Activated CD4-positive, alpha-beta T cell treated with anti-CD3 and anti-CD28 coated beads, Interleukin-2, amount 50 U/mL, for 48 hours (primary cell): ENCODE measurements around the gene PDE9A.

Source experiments
- DNase-seq, 2 experiments: peaks; one replicate each; pipeline ENCODE4 v3.0.0-alpha.2; 2020

The PDE9A gene

DNA sequence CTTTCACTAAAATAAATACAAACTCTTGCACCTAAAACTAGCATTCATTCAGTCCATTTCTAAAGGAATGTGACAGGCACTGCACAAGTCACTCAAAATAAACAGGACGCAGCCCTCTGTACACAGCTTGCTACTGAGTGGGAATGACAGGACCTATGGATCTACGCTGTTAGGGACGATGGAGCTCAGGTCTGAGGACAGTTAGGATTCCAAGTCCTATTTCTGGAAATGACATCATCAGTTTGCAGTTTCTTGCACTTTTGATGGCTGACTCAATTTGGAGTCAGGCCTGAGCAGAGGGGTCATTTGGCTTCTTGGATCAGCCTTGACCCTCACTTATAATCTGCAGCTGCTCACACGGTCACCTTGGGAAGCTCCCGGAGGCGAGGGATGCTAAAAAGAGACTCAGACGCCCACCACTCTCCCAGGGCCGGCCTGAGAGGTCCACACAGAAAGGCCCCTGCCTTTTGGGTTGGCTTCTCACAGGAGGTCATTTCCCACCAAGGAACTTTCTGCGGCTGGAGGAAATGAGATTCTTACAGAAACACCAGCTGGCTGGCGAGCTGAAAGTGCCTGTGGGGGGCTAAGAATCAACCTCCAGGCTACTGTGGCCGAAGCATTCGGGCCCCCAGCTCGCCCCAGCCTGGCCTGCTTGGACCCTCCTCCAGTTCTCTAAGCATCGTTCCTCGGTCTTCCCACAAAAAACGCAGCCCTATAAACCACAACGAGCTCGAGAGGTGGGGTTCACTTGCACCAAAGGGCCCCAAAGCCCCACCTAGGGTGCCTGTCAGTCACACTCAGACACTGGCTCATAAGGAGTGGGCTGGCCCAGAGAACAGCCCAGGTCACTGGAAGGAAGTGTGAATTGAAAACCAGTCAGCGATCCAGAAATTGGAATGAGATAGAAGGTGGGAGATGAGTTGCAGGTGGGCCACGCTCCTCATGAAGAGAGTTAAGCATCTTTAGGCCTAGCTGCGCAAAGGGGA is 8.9 kb upstream of the PDE9A start:
- DNase-seq: no peak

DNA sequence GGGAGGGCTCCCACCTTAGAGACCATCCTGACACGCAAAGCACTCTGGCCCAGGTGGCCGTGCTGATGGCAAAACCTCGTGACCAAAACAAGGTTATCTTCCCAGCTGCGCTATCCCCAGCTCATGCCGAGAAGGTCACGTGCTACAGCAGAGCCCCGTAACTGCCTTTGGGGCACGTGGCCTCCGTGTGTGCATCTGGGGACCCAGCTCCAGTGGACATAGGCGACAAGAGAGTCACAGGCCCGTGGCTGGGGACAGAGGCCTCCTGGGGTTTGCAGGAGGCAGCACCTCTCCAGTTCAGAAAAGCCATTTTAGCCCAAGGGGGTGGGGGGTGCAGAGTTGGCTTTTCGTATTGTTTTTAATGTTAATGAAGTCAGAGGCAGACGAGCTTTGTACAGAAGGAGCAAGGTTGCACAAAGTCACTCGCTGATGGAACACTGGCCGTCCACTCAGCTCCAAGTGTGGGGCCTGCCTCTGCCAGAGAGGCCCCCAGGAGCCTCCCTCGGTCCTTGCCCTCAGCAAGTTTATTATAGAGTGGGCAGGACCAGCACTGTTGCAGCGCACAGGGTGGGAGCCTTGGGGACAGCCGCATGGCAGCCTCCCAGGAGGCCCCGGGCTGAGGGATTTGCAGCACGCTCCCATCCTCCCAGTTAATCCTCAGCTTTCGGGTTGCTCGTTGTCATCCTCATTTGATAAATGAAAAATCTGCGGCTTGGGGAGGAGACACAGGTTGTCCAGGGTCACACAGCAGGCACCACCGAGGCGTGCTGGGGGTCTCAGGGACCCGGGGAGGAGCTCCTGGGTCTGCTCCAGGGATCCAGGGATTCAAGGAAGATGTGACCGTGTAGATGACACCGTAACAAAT is 8.0 kb upstream of the PDE9A start:
- DNase-seq: no peak

DNA sequence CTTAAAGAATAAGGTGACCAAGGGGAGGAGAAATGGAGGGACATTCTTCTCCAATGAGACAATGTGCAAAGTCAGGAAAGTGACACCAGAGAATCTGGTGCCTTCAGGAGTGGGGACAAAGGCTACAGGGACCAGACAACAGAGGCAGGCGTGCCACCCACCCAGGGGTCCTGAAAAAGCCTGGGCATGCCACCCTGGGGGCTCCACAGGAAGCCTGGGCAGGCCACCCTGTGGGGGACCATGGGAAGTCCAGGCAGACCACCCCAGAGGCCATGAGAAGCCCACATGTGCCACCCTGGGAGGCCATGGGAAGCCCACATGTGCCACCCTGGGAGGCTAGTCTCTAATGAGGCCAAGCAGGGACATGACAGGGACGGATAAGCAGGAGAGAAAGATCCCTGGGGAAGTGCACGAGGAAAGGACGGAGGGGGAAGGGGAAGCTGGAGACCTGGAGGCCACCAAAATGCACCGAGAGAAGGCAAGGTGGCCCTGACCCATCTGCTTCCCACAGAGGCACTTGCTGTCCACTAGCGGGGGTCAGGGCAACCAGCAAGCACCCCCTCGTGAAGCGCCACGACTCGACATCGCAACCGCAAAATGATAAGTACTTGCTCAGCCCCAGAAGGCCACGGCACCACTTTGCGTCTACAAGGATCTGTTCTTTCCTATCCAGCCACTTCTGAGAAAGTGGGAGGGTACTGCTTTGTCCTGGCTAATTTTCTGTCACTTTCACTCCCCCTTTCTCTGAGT is 7.2 kb upstream of the PDE9A start:
- DNase-seq: no peak

DNA sequence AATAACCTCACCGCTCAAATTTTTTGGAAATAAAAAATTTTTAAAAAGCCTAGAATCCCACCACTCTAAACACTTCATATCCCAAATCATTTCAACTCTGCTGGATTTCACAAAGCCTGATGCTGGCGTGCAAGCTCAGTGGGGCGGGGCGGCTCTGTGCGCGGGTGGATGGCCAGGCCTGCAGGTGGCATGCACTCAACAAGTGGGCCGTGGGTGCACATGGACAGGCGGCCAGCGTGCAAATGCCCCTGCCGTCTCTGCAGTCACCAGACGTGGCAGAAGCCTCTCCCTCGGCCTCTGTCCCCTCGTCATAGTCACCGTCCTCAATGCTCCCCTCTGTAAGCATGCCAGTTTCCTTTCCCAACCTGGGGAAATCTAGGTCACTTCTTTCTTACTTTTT is 6.6 kb upstream of the PDE9A start:
- no peak for DNase-seq

DNA sequence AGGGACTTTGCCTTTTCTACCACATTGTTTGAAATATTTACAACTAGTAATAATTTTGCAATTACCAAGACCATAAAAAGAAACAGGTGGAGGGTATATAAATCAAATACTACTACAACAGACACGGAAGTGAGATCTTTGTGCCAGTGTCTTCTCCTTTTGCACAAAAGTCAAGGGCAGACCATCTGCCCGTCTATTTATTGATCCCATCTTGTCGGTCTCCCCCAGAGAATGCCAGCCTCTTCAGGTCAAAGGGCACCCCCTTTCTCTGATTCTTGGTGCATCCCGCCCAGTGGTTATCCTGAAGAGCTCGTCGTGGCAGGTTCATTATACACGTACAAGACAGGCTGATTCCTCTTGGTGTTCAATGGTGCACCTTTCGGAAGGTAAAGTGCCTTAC is 4.8 kb upstream of the PDE9A start:
- no peak for DNase-seq

DNA sequence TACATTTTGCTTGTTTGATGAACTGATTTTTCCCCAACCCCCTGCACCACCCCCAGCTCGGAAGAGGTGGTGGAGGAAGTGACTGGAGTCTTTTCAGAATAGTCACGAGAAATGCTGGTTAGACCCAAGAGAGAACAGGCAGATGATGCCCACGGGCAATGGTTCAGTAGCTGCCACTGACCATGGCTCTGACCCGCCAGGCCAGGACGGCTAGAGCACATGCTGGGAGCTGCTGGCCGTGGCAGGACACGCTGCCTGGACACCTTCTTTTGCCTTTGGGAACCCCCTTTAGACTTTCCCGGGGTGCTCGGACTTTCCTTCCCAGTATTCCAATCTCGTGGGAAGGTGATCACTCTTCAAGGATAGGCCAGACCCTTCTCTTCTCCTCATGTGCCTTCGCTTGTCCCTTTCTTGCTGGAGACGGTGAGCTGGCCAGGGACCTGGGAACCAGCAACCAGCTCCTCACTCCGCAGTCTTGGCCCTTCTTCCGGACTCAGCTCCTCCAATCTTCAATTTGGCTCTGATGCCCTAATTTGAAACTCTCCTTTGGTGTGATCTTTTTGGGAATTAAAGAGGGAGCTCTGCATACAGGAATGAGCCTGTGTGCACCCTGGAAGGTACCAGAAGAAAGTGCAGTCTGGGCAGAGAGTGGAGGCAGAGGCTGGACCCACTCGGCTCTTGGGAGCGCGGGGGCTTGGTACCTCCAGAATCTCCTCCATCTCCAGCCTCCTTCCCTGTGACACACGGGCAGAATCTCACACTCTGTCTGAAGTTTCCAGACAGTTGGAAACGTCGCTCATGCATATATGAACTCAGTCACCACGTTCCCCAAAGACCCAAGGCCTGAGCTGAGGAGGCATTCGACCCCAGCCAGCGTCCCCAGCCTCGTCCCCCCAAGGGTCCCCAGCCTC is 4.0 kb upstream of the PDE9A start:
- DNase-seq: no peak

DNA sequence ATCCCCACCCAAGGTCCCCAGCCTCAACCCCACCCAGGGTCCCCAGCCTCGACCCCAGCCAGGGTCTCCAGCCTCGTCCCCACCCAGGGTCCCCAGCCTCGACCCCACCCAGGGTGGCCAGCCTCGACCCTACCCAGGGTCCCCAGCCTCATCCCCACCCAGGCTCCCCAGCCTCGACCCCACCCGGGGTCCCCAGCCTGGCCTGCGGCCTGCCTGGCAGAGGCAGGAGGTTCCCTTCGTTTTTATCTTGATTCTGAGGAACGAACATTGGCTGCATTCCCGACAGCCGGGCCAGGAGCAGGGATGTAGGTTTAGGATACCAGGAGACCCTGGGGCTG is 3.4 kb upstream of the PDE9A start:
- no peak for DNase-seq

DNA sequence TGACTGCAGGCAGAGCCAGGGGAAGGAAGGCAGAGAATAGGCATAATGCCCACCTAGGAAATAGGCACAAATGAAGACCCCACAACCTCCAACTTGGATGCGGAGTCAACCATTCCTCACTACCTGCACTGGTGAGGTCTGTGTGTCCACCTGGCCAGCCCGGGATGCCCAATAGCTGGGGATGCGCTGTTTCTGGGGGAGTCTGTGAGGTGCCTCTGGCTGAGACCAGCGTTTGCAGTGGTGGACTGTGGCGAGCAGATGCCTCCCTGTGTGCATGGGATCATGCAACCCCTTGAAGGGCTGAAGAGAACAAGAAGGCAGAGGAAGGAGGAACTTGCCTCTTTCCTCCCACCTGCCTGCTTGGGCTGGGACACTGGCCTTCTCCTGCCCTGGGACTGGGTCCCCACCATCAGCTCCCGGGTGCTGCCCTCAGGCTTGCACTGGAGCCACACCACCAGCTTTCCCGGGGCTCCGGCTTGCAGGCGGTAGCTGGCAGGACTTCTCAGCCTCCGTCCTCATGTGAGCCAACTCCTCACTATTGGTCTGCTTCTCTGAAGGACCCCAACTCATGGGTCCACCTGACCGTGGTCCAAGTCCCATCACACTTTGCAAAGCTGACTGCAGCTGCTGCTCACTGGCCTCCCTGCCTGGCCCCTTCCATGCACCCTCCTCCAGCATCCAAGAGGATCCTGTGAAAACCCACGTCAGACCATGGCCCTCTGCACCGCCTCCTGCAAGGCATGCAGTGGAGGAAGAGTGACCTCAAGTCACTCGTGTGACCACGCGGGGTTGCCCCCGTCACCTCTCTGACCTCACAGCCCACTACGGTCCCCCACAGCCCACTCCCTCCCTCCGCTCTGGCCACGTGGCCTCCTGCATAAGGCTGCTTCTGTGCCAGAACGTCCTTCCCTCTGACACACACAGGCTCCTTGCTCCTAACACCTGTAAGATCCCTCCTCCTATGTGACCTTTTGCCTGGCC is 2.7 kb upstream of the PDE9A start:
- no peak for DNase-seq

DNA sequence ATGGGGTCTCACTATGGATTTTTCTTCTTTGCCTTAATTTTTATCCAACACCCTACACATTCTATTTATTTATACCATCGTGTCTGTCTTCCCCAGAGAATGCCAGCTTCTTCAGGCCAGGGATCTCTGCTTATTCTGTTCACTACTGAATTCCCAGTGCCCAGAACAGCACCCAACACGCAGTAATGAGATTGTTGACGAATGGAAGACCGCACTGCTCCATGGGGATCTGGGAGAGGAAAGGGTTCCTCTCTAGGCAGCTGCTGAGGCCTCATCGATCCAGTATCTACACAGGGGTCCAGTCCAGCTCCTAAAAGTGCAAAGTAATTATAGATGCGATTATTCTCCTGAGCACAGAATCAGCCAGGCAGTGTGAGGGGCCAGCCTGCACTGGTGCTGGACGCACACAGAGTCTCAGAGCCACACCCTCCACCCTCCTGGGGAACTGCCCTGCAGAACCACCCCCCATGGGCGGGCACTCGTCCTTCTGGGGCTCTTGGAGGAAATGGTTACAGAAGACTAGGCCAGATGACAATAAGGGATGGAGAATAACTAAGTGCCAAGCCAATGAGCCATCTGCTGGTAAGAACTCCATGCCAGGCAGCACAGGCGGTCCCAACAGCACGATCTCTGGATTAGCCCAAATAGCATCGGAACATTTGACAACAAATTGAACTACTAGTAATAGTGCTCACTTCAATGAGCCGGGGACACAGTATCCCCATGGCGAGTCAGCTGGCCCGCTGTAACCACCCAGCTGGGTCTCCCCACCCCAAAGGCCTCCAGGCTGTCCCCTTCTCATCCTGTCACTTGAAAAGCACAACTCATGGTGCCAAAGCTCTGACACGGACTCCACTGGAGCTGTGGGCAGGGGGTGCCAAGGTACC is 1.7 kb upstream of the PDE9A start:
- no peak for DNase-seq

DNA sequence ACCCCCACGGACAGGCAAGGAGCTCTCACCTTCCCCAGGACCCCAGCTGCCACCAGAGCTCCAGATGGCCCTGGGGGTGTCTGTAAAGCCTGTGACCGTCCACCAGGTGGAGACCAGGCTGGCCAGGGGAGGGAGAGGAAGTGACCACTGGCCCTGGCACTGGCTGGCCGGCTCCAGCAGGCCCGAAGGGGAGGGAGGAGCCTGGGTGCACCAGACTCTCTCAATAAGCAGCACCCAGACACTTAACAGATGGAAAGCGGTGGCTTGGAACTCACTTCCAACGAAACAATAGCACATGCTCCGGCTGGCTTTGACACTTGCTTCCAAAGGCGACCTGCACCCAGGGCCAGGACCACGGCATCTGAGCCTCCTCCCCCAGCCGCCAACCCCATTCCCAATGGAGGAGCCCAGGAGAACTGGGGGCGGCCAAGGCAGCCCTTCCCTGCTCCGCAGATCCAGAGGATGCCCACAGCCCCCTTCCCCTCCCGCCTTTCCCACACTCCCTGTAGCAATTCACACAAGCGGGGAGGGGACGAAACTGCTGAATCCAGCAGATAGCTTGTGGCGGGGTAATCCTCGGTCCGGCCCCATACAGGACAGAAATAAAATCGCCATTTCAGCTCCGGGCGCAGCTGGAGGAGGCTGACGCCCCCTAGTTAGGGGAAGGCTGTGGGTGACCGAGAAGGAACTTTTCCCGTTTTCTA is 742 bp upstream of the PDE9A start:
- no peak for DNase-seq

DNA sequence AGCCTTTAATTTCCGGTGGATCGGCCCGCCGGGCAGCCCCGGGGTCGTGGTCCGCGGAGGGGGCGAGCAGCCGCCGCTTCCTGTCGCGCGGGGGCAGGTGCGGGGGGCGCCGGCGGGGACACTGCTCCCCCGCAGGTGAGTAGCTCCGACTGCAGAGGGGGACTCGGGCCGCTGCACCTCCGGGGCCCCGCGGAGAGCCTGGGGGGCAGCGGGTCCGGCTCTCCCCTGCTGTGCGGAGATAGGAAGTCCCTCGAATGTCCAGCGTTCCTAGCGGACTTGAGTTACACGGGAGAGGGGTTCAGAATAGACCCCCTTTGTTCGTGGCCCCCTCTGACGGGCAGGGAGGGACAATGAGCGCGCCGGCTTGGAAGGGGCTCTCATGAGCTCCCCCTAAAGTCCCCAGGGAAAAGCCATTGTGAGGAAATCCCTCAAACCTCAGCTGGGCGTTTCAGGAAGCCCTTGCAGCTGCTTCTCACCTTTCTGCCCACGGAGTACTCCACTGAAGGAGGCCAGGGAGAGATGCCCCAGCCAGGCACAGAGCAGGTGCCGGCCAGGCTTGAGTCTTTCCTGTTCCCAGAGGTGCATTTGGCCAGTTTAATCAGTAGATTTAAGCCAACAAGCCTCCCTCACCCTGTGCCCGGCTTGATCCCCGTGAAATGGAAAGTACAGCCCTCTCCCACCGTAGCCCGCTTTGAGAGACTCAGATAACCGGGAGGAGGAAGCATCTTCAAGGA is 925 bp downstream of the PDE9A start:
- DNase-seq: peak; percentile 13 to 25

DNA sequence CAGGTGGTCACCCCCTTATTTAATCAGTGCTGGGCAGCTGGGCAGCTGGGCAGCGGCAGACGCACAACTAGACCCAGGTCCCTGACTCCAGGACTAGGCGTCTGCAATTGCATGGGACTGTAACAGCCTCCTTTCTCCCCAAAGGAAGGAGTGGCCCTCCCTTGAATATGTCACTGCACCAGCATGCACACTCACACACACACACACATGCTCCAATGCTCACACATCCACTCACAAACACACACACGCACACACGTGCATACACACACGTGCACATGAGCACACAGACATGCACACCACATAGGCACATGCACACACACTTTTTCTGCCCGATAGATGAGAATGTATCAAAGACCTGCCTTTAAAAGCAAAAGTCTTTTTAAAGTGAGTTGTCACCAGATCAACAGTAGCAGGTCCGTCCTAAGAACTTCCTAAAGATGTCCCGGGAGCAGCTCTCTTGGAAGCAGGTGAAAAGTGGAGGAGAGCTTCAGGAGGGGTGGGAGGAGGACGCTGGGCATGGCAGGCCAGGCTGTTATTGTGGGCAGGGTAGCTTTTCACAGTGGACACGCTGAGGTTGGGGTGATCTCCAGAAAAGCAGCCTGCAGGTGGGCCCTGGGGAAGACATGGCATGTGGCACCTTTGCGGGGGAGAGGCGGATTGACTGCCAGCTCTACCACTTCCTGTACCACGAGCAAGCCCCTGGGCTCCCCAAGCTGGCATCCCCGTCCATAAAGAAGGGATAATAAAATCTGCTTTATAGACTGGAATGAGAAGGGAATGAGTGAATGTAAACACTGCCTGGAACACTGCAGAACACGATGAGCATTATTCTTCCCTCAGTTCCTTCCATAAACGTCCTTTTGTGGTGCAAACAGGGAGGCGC is 1.7 kb downstream of the PDE9A start:
- peak in 1 of 2 experiments; percentile 14 for DNase-seq

DNA sequence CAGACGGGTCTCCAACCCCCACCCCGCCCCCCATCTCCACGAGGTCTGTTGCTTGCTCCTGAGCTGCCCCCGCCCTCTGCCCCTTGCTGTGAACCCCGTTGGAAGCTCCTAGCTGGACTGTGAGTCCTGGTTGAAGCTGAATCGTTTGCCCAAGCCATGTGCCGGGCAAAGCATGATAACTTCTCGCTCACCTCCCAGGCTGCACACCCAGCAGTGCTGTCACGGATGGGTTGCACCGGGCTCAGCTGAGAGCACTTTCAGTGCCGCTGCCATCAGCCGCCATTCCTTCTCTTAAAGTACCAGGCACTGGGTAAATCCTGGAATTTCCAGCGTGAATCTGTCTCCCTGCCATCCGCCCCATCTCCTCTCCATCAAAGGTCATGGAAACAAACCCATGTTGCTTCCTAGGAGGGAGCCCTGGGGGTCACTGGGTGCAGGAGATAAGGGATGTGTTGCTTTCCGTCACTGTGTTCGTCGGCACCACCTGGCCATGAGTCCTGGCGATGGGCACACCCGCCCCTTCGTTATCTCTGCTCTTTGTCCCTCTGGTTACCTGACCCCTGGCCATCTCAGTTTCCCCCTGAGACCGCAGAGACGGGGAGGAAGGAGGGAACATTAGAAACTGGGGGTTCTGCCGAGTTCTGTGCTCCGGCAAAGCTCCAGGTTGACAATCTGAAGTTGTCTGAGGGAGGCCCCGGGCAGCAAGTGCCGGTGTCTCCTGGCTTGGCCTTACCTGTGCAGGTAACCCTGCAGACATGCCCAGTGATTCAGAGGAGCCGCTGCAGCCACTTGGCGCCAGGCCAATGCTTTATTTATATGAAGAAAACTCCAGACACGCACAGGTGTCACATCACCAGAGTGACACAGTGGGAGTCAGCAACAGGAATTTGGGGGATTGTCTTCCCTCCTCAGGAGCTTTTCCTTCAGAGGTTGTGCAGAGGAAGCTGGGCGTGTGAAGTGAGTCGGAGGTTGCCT is 2.7 kb downstream of the PDE9A start:
- no peak for DNase-seq

DNA sequence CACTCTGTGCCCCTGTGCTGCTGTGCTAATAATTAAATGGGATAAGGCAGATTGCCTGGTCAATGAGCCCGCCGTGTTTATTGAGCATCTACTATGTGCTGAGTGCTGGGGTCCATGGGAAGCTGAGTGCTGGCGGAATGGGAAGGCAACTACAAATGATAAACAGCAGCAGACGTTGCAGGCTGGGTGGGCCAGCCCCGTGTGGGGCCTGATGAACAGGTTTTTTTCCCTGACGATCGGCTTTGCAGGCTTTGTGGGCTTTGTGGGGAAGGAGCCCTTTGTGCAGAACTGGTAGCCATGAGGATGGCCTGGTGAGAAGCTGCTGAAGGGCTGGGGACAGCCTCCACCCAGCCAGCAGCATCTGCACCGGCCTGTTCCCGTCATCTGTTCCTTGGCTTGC is 3.5 kb downstream of the PDE9A start:
- no peak for DNase-seq

DNA sequence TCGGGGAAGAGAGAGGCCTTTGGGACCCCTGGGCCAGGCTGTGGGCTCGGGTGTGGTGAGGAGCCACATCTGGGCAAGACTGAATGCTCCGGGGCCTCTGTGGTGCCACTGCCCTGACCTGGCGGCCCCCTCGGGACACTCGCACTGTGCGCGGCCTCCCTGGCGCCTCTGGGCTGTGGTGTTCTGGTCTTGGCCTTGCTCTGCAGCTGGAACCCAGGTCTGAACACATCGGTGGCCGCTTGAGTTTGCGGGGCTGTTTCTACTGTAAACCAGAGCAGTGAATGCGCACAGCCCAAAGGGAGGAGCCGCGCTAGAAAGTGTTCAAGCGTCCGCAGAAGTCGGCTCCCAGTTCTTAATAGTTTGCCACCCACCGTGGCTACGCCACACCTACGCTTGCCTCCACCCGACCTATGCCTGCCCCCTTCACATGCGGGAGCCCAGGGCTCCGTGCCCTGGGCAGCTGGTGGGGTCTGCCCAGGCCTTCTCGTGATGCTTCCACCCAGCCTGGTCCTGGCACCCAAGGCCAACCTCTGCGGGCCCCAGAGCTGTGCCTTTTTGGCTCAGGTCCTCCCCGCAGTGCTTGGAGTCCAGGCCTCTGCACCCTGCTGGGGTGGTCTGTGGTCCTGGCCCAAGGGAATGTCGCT is 4.4 kb downstream of the PDE9A start:
- no peak for DNase-seq
